HCT116 (cell line): ENCODE data around the gene PMM1.
"Not testable (repeated sequence)": the region's sequence is repeated elsewhere in the genome, so short reads cannot be mapped to it uniquely, and the experiment has no call there.

ENCODE experiments used
- EZH2 ChIP-seq: fragments of 200-600 bp; sonication (generic); IDR thresholded peaks from 2 replicates; pipeline ENCODE4 v1.6.1; 2017; ENCODE audit warnings: antibody characterized with exemption, mixed run types
- MAX ChIP-seq: IDR thresholded peaks from 2 replicates; pipeline ENCODE4 v1.6.1; 2012
- POLR2A ChIP-seq: IDR thresholded peaks from 2 replicates; pipeline ENCODE4 v1.7.0; 2011; ENCODE audit warnings: borderline replicate concordance; ENCODE audit not compliant: insufficient read depth, insufficient read length; ENCODE audit errors: extremely low read depth
- POLR2AphosphoS5 ChIP-seq: IDR thresholded peaks from 2 replicates; pipeline ENCODE4 v1.6.1; 2011; ENCODE audit warnings: mild to moderate bottlenecking, low read depth, low read length, moderate library complexity
- SP1 ChIP-seq: IDR thresholded peaks from 2 replicates; pipeline ENCODE4 v1.6.1; 2012; ENCODE audit warnings: low read depth
- TF ChIP-seq, protein P1 (sequence below), 3 experiments: fragments of 200-600 bp in 1 of 3; sonication (generic) in 1 of 3; IDR thresholded peaks in 2 of 3; conservative IDR thresholded peaks in 1 of 3; 2 replicates each; pipeline ENCODE4 v1.5.1; 2012 to 2017; ENCODE audit warnings: low read depth in 2 of 3, low read length in 2 of 3, antibody characterized with exemption in 1 of 3, borderline replicate concordance in 1 of 3, control low read depth in 1 of 3, mild to moderate bottlenecking in 1 of 3, mixed read lengths in 1 of 3, mixed run types in 1 of 3, moderate library complexity in 1 of 3; ENCODE audit not compliant: insufficient read depth in 1 of 3

DNA sequence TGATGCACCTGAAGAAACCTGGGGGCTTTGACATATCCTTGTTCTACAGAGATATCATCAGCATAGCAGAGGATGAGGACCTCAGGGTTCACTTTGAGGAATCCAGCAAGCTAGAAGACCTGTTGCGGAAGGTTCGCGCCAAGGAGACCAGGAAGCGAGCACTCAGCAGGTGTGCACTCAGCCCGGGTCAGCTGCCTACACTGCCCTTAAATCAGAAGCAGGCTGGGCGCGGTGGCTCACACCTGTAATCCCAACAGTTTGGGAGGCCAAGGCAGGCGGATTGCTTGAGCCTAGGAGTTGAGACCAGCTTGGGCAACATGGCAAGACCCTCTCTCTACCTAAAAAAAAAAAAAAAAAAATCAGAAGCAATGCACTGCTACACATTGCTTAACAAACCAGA is 48.0 kb upstream of the PMM1 start:
- not testable (repeated sequence) for TF ChIP-seq EZH2, POLR2AphosphoS5, POLR2A, SP1, MAX
- TF ChIP-seq, protein P1, sequence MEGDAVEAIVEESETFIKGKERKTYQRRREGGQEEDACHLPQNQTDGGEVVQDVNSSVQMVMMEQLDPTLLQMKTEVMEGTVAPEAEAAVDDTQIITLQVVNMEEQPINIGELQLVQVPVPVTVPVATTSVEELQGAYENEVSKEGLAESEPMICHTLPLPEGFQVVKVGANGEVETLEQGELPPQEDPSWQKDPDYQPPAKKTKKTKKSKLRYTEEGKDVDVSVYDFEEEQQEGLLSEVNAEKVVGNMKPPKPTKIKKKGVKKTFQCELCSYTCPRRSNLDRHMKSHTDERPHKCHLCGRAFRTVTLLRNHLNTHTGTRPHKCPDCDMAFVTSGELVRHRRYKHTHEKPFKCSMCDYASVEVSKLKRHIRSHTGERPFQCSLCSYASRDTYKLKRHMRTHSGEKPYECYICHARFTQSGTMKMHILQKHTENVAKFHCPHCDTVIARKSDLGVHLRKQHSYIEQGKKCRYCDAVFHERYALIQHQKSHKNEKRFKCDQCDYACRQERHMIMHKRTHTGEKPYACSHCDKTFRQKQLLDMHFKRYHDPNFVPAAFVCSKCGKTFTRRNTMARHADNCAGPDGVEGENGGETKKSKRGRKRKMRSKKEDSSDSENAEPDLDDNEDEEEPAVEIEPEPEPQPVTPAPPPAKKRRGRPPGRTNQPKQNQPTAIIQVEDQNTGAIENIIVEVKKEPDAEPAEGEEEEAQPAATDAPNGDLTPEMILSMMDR (IDR thresholded peaks at IDR 0.05 in 2 of 3, conservative IDR thresholded peaks at IDR 0.05 in 1 of 3; ENCODE audit: borderline replicate concordance in 1 of 3, insufficient read depth in 1 of 3, low read depth in 2 of 3, low read length in 2 of 3): not testable (repeated sequence)
